AG04449 (cell line): Measurements from ENCODE around the gene PHLDB1.

Experiments
- CTCF ChIA-PET: fragments of 350-600 bp; formaldehyde crosslinking; extraction: SDS; loops from one replicate; lab custom pipeline; 2021; ENCODE audit warnings: antibody characterized with exemption; lab: Yijun Ruan, JAX
- POLR2A ChIA-PET: fragments of 400-600, 350-600 bp; formaldehyde crosslinking; extraction: SDS; loops from one replicate; lab custom pipeline; 2020; ENCODE audit warnings: antibody characterized with exemption, inconsistent platforms; lab: Yijun Ruan, JAX
- DNase-seq: peaks from one replicate; pipeline ENCODE4 v3.0.0-alpha.2; 2010; ENCODE audit warnings: low read depth, low spot score
- H3K4me3 ChIP-seq: 2 replicates; pipeline ENCODE4 v1.5.1; 2011; ENCODE audit warnings: low read depth, mild to moderate bottlenecking, control low read depth, low read length
- TF ChIP-seq, protein P1 (sequence below): IDR thresholded peaks from one replicate; pipeline ENCODE4 v1.5.1; 2011; ENCODE audit warnings: mild to moderate bottlenecking, moderate library complexity, low read length, control low read depth, inconsistent platforms; ENCODE audit not compliant: insufficient read depth; ENCODE audit errors: missing control alignments

PHLDB1 gene

DNA sequence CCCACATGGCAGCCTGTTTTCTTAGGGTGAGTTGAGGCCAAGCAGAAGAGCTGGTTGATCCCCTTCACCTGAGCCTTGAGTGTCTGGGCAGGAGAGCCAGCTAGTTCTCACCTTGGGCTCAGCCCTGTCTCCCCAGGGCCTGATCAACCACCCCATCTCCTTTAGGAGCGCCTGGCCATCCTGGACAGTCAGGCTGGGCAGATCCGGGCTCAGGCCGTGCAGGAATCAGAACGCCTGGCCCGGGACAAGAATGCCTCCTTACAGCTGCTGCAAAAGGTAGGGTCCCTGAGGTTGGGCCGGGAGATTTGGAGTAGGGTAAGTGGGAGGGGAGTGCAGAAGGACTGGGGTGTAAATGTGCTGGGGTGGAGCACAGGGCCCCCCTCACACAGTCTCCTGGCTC lies 31.3 kb downstream of the PHLDB1 start:
- DNase-seq: no peak
- ChIA-PET POLR2A (interaction anchor here (0.7 to 5.3 kb wide), 3 partner anchors 14 to 18 kb away, joined by 3 to 32 read pairs (median 3); no protein-coding TSS in a partner anchor), CTCF (interaction anchor here (1.0 kb wide), 1 partner anchor 22 kb away, joined by 3 read pairs; no protein-coding TSS in a partner anchor)
- no peak overlapping the region for H3K4me3 ChIP-seq
- TF ChIP-seq, protein P1, sequence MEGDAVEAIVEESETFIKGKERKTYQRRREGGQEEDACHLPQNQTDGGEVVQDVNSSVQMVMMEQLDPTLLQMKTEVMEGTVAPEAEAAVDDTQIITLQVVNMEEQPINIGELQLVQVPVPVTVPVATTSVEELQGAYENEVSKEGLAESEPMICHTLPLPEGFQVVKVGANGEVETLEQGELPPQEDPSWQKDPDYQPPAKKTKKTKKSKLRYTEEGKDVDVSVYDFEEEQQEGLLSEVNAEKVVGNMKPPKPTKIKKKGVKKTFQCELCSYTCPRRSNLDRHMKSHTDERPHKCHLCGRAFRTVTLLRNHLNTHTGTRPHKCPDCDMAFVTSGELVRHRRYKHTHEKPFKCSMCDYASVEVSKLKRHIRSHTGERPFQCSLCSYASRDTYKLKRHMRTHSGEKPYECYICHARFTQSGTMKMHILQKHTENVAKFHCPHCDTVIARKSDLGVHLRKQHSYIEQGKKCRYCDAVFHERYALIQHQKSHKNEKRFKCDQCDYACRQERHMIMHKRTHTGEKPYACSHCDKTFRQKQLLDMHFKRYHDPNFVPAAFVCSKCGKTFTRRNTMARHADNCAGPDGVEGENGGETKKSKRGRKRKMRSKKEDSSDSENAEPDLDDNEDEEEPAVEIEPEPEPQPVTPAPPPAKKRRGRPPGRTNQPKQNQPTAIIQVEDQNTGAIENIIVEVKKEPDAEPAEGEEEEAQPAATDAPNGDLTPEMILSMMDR: no peak

DNA sequence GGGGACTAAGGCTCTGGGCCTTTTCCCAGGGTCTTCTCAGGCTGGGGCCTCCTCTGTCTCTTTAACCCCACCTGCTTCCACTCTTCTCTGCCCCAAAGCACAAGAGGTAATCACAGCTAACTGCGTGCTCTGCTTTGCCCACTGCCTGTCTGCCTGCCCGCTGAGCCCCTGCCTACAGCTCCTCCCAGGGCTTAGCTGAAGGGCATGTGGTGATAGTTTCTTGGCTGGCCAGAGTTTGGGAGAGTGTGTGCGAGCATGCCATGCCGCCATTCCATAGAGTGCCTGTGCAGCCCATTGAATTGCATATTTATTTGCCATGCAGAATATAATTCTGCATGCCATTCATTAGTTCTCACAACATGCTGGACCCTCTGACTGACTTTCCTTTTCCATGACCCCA lies 32.5 kb downstream of the PHLDB1 start:
- ChIA-PET CTCF (interaction anchor here (0.8 to 1.3 kb wide), 4 partner anchors 13 to 39 kb away, joined by 3 to 4 read pairs (median 3); no protein-coding TSS in a partner anchor), POLR2A (interaction anchor here (1.0 to 5.3 kb wide), 2 partner anchors 13 to 18 kb away, joined by 3 to 32 read pairs; no protein-coding TSS in a partner anchor)
- TF ChIP-seq, protein P1: no peak
- H3K4me3 ChIP-seq: no peak overlapping the region
- DNase-seq: no peak

DNA sequence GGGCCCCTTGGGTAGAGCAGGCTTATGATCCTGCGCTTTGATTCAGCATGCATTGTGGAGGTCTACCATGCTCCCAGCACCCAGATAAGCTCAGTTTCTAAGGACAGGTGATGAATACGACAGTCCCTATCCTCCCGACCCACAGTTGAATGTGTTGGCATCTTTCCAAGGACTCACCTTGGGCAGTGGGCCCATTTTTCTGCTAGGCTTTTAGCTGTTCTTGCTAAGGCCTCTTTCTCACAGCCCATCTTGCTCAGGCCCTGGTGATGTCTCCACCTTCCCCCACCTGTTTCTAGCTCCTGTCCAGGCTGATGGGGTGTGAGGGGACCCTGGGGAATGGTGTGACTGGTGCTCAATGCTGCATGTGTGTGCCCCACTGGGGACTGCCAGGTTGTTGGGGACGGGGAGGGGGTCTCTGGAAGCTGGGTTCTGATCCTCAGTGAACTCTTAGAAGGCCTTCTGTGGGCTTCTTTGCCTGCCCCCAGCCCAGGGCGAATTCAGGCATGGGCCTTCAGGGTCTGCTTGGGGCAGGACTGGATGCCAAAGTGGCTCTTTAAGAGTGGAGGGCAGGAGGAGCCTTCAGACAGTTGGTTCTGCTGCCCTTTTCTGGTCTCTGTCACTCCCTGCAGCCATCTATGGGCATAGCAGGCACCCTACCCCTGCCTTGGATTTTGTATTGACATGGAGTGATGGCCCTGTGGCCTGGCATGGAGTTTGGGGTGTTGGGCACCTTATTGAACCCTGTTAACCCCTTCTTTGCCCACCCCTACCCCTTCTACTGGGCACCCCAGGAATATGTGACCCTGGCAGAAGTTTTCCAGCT lies 33.1 kb downstream of the PHLDB1 start:
- POLR2A ChIA-PET: interaction anchor here (5.3 kb wide), 1 partner anchor 18 kb away, joined by 32 read pairs; no protein-coding TSS in a partner anchor
- TF ChIP-seq, protein P1: no peak
- CTCF ChIA-PET: interaction anchor here (0.8 to 1.3 kb wide), 4 partner anchors 12 to 40 kb away, joined by 3 to 4 read pairs (median 3); no protein-coding TSS in a partner anchor
- no peak overlapping the region for H3K4me3 ChIP-seq
- no peak for DNase-seq

DNA sequence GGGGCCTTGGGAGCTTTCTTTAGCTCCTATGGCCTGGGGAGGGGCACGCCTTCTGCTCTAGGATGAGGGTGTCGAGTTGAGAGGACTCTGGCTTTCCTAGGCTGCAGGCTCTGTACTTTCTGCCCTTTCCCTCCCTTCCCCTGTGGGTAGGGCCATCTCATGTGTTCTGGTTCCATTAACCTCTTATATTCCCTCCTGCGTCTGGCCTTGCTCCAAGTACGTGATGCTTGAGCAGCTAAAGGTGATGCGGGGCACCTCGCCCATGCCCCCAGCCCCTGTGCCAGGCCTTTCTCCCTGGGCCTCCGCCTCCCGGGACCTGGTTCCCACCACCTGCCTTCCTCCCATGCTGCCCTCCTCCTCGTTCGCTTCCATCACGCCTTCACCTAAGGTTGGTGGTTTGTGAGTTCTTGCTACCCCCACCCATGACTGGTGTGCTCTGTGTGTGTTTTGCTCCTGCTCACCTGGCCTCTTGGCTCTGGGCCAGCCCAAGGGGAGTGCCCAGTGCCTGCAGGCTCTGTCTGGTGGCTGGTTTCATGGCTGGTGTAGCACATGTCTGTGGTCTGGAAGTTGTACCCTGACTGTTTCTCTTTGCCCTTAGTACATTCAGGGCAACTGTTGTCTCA lies 34.1 kb downstream of the PHLDB1 start:
- no peak for DNase-seq
- CTCF ChIA-PET: interaction anchor here (1.6 kb wide), 1 partner anchor 16 kb away, joined by 5 read pairs; no protein-coding TSS in a partner anchor
- POLR2A ChIA-PET: no interaction called here
- H3K4me3 ChIP-seq: no peak overlapping the region
- TF ChIP-seq, protein P1: no peak

DNA sequence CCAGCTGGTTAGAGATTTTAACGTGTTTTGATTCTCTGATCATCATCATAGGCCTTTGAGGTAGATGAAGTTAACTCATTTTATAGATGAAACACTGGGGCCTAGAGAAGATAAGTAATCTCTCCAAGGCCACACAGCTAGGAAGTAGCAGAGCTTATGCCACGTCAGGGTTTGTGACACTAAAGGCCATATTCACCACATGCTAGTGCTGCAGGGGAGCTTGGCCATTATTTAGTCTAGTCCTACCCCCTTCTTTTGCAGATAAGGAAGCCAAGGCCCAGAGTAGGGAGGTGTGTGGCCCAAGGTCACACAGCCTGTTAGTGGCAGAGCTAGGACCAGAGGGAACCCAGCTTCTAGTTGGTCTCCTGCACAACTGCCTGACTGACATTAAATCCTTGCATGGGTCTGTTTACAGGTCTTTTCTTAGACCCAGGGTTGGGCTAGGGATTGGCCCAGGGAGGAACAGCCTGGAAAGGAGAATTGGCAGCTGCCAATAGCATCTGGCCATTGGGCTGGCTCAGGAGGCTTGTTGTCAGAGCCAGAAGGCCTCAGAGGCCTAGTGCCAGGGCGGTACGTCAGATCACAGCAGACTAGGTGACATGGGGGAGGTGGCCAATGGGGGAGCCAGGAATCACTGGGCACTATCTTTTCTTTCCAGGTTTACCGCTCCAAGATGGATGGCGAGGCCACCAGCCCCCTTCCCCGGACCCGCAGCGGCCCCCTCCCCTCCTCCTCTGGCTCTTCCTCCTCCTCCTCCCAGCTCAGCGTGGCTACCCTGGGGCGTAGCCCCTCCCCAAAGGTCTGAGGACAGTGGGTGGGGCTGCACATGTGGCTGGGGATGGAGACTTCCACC lies 36.0 kb downstream of the PHLDB1 start:
- H3K4me3 ChIP-seq: no peak overlapping the region
- ChIA-PET CTCF (interaction anchor here (1.1 to 2.8 kb wide), 4 partner anchors 12 to 17 kb away, joined by 3 to 16 read pairs (median 5); no protein-coding TSS in a partner anchor), POLR2A (interaction anchor here (0.7 kb wide), 1 partner anchor 21 kb away, joined by 3 read pairs; no protein-coding TSS in a partner anchor)
- no peak for DNase-seq
- TF ChIP-seq, protein P1: no peak
